Left lung (tissue), 10 donors: ENCODE data around the gene SLC18A2. TPM values are rescaled to one million over a fixed set of nuclear protein-coding genes. Genes with fewer than 3 reads are reported as not detected.
"Not testable (repeated sequence)": the region's sequence is repeated elsewhere in the genome, so short reads cannot be mapped to it uniquely, and the experiment has no call there.

Experiments
- ATAC-seq: fragments of 200-7000 bp; cut with Tn5 transposase; one replicate; pipeline ENCODE4 v1.9.1; 2020; ENCODE audit warnings: moderate library complexity
- DNase-seq, 4 donors: peaks; one replicate each; pipeline ENCODE4 v3.0.0-alpha.2; 2013 to 2020
- H3K27ac ChIP-seq, 2 donors: fragments of 200-600 bp; sonication (generic) in 1 of 2; one replicate each; pipeline versions ENCODE4 v1.5.0 to v1.8.0; 2020 to 2021
- H3K27me3 ChIP-seq, 2 donors: fragments of 200-600 bp; sonication (generic) in 1 of 2; one replicate each; pipeline versions ENCODE4 v1.5.0 to v1.8.0; 2020 to 2021
- H3K36me3 ChIP-seq, 2 donors: fragments of 200-600 bp; sonication (generic) in 1 of 2; one replicate each; pipeline versions ENCODE4 v1.5.0 to v1.8.0; 2020 to 2021
- H3K4me1 ChIP-seq, 2 donors: fragments of 200-600 bp; one replicate each; pipeline ENCODE4 v1.8.0; 2021
- H3K4me3 ChIP-seq, 2 donors: fragments of 200-600 bp; sonication (generic) in 1 of 2; one replicate each; pipeline versions ENCODE4 v1.5.0 to v1.8.0; 2020 to 2021; ENCODE audit warnings: mild to moderate bottlenecking in 1 of 2
- H3K9me3 ChIP-seq, 2 donors: fragments of 200-600 bp; sonication (generic) in 1 of 2; one replicate each; pipeline versions ENCODE4 v1.5.0 to v1.8.0; 2020 to 2021
- CTCF ChIP-seq, 2 donors: fragments of 200-600 bp; sonication (generic) in 1 of 2; IDR thresholded peaks; one replicate each; pipeline versions ENCODE4 v1.5.0 to v1.8.0; 2021; ENCODE audit warnings: antibody characterized with exemption in 2 of 2
- intact Hi-C, 2 donors: fragments of 100-400 bp; cut with DNase I; formaldehyde crosslinking; loops; one replicate each; pipeline versions ENCODE4 v1.11.2 to v1.14.2; 2022
- polyA plus RNA-seq, 6 donors: library from polyadenylated mRNA; unstranded; fragments of 120-200 nt; gene quantifications; one replicate each; pipeline ENCODE4 v1.2.1, GENCODE V29; 2013; ENCODE audit not compliant: insufficient read length in 6 of 6
- total RNA-seq, 2 donors: library from RNA; stranded (reverse); fragmentation: NEBNext Ultra II Directional; extraction: Animal tissue kit (Norgen Biotek cat#: 25700); gene quantifications; one replicate each; pipeline ENCODE4 v1.2.1, GENCODE V29; 2021
- donor health status: DM: no; HTN: yes; CAD: no.
- donor health status: DM: no; HTN: no; CAD: no.

SLC18A2 gene
- total and polyA plus RNA-seq, 8 donors, result 0.18 to 1.9 (median 0.24) TPM

DNA sequence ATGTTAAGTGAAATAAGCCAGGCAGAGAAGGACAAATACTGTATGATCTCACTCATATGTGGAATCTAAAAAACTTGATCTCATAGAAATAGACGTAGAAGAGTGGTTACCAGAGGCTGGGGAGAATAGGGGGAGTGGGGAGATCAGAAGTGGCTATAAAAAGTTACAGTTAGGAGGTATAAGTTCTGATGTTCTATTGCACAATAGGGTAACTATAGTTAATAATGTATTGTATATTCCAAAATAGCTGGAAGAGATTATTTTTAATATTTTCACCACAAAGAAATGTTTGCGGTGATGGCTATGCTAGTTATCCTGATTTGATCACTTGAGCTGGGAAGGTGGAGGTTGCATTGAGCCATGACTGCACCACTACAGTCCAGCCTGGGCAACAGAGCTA is 53.8 kb downstream of the SLC18A2 start:
- peaks cover 0 to under 1% of the 10 kb centered on the region in 2 donors for H3K36me3 ChIP-seq
- H3K9me3 ChIP-seq, result no peaks in the 10 kb centered on the region
- no peak for DNase-seq
- no peak overlapping the region for H3K27ac ChIP-seq
- no peak for ATAC-seq
- intact Hi-C loops, result no loop called here
- H3K4me3 ChIP-seq, result no peak overlapping the region
- no peak for TF ChIP-seq CTCF (IDR thresholded peaks at IDR 0.05)
- no peaks in the 10 kb centered on the region for H3K27me3 ChIP-seq
- no peaks in the 10 kb centered on the region for H3K4me1 ChIP-seq

- no peak for DNase-seq
- intact Hi-C loops, result no loop called here
Observed at GRCh38 chr10:117298219-117298618, 57.3 kb downstream of the SLC18A2 start.

DNA sequence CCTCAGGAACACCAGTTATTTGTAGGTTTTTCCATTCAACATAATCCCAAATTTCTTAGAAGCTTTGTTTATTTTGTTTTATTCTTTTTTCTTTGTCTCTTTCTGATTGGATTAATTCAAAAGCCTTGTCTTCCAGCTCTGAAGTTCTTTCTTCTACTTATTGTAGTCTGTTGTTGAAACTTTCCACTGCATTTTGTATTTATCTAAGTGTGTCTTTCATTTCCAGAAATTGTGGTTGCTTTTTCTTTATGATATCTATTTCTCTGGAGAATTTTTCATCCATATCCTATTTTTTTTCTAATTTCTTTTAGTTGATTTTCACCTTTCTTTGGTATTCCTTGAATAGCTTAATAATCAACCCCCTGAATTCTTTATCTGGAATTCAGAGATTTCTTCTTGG is 58.5 kb downstream of the SLC18A2 start:
- intact Hi-C loops, result no loop called here
- no peak for TF ChIP-seq CTCF (IDR thresholded peaks at IDR 0.05)
- ATAC-seq, result no peak
- Histone ChIP-seq H3K4me3 (no peak overlapping the region), H3K36me3 (no peaks in the 10 kb centered on the region), H3K9me3 (no peaks in the 10 kb centered on the region), H3K27ac (no peak overlapping the region), H3K27me3 (no peaks in the 10 kb centered on the region), H3K4me1 (no peaks in the 10 kb centered on the region)
- DNase-seq, result no peak

More at GRCh38 chr10:117298219-117298618, 57.3 kb downstream of the SLC18A2 start:
- Histone ChIP-seq H3K27me3 (no peaks in the 10 kb centered on the region), H3K4me1 (no peaks in the 10 kb centered on the region), H3K27ac (no peak overlapping the region), H3K9me3 (no peaks in the 10 kb centered on the region), H3K36me3 (no peaks in the 10 kb centered on the region), H3K4me3 (no peak overlapping the region)
- TF ChIP-seq CTCF (IDR thresholded peaks at IDR 0.05), result no peak
- ATAC-seq, result no peak

- DNase-seq (no peak), ATAC-seq (no peak)
- Histone ChIP-seq H3K4me1 (no peaks in the 10 kb centered on the region), H3K9me3 (no peaks in the 10 kb centered on the region), H3K27me3 (no peaks in the 10 kb centered on the region), H3K36me3 (no peaks in the 10 kb centered on the region), H3K4me3 (no peak overlapping the region), H3K27ac (no peak overlapping the region)
- intact Hi-C loops, result no loop called here
- TF ChIP-seq CTCF (IDR thresholded peaks at IDR 0.05), result no peak
Observed at GRCh38 chr10:117300671-117301070, 59.8 kb downstream of the SLC18A2 start.

- H3K27me3 ChIP-seq, H3K9me3 ChIP-seq, intact Hi-C loops, H3K27ac ChIP-seq, H3K4me1 ChIP-seq, H3K36me3 ChIP-seq, H3K4me3 ChIP-seq, ATAC-seq, DNase-seq: not testable (repeated sequence)
Observed at GRCh38 chr10:117303451-117303850, 62.5 kb downstream of the SLC18A2 start.

DNA sequence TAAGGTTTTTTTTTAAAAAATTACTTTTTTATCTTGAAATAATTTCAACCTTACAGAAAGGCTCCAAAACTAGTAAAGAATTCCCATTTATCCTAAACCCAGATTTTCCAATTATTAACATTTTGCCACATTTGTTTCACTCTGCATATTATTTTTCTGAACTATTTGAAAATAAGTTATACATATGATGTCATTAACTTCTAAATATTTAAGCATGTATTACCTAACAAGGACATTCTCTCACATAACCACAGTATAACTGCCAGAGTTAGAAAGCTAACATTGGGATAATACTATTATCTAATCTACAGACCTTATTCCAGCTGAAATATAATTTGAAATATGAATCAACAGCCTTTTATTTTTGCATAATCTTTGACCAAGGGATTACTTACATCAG is 65.8 kb downstream of the SLC18A2 start:
- no peak for ATAC-seq
- intact Hi-C loops, result no loop called here

More for the DNA sequence above, 65.8 kb downstream of the SLC18A2 start:
- Histone ChIP-seq H3K36me3 (no peaks in the 10 kb centered on the region), H3K4me3 (no peak overlapping the region), H3K27me3 (no peaks in the 10 kb centered on the region), H3K4me1 (no peaks in the 10 kb centered on the region), H3K9me3 (no peaks in the 10 kb centered on the region), H3K27ac (no peak overlapping the region)
- no peak for TF ChIP-seq CTCF (IDR thresholded peaks at IDR 0.05)
- no peak for DNase-seq
